Middle frontal gyrus (tissue), 1 donor: ENCODE results near the gene PTPN18.

ENCODE experiments used
- DNase-seq: peaks from one replicate; pipeline ENCODE4 v3.0.0-alpha.2; 2015; ENCODE audit warnings: low spot score; ENCODE audit errors: extremely low spot score

PTPN18 gene

GRCh38 chr2:130363479-130363878 is 7.6 kb downstream of the PTPN18 start:
- no peak for DNase-seq

GRCh38 chr2:130365075-130365474 is 9.2 kb downstream of the PTPN18 start:
- DNase-seq, result no peak

- no peak for DNase-seq
Measured at GRCh38 chr2:130365963-130366362, 10.1 kb downstream of the PTPN18 start.

- DNase-seq, result no peak
Measured at GRCh38 chr2:130366720-130367119, 10.9 kb downstream of the PTPN18 start.

GRCh38 chr2:130368786-130369185 is 12.9 kb downstream of the PTPN18 start:
- no peak for DNase-seq

- DNase-seq, result no peak
Measured at GRCh38 chr2:130369311-130369964, 13.6 kb downstream of the PTPN18 start.

GRCh38 chr2:130369965-130370341 is 14.1 kb downstream of the PTPN18 start:
- DNase-seq, result no peak

GRCh38 chr2:130370490-130370889 is 14.6 kb downstream of the PTPN18 start:
- DNase-seq, result no peak

- DNase-seq, result no peak
Measured at GRCh38 chr2:130371723-130372054, 15.8 kb downstream of the PTPN18 start.

- DNase-seq, result peak; percentile 76
Measured at GRCh38 chr2:130372055-130372832, 16.4 kb downstream of the PTPN18 start.

GRCh38 chr2:130372833-130373807 is 17.3 kb downstream of the PTPN18 start:
- no peak for DNase-seq

GRCh38 chr2:130373808-130374365 is 18.0 kb downstream of the PTPN18 start:
- no peak for DNase-seq

- no peak for DNase-seq
Measured at GRCh38 chr2:130374587-130375290, 18.9 kb downstream of the PTPN18 start.

- DNase-seq, result no peak
Measured at GRCh38 chr2:130375291-130376266, 19.7 kb downstream of the PTPN18 start.

- DNase-seq, result no peak
Measured at GRCh38 chr2:130376433-130377293, 20.8 kb downstream of the PTPN18 start.

- DNase-seq, result no peak
Measured at GRCh38 chr2:130377491-130377890, 21.6 kb downstream of the PTPN18 start.

- no peak for DNase-seq
Measured at GRCh38 chr2:130378206-130378897, 22.5 kb downstream of the PTPN18 start.

- DNase-seq, result no peak
Measured at GRCh38 chr2:130378898-130379214, 23.0 kb downstream of the PTPN18 start.
